Measurements from ENCODE around the gene CCSER1. TPM values are rescaled to one million over a fixed set of nuclear protein-coding genes. Genes with fewer than 3 reads are reported as not detected.

Gene CCSER1
- total and polyA plus RNA-seq, 4 donors: 0.18 to 2.3 (median 1.2) TPM

GRCh38 chr4:90442619-90443018 is 315.4 kb downstream of the CCSER1 start:
- 57% methylated on average over 2 of the region's 2 CpGs for WGBS
- H3K9me3 ChIP-seq (ENCODE audit: control insufficient read depth in 4 of 4, low read length in 3 of 4): no peaks in the 10 kb centered on the region

GRCh38 chr4:90443231-90443630 is 316.0 kb downstream of the CCSER1 start:
- 91% methylated on average over 1 of the region's 1 CpG for WGBS
- Histone ChIP-seq H3K9ac (ENCODE audit: low read depth in 1 of 2, low read length in 2 of 2) (no peak overlapping the region), H3K36me3 (ENCODE audit: control insufficient read depth in 4 of 4, insufficient read depth in 3 of 4, low read depth in 1 of 4, low read length in 3 of 4) (no peaks in the 10 kb centered on the region), H3K27me3 (ENCODE audit: control insufficient read depth in 4 of 4, insufficient read depth in 4 of 4, low read length in 3 of 4) (no peaks in the 10 kb centered on the region), H3K9me3 (ENCODE audit: control insufficient read depth in 4 of 4, low read length in 3 of 4) (no peaks in the 10 kb centered on the region), H3K4me1 (ENCODE audit: control insufficient read depth in 4 of 4, insufficient read depth in 4 of 4, low read length in 3 of 4) (no peaks in the 10 kb centered on the region), H3K27ac (ENCODE audit: low read depth in 1 of 2, low read length in 2 of 2) (no peak overlapping the region), H3K4me3 (ENCODE audit: low read depth in 1 of 3, low read length in 3 of 3) (no peak overlapping the region)
- DNase-seq (ENCODE audit: low spot score): no peak
- TF ChIP-seq, protein P1, sequence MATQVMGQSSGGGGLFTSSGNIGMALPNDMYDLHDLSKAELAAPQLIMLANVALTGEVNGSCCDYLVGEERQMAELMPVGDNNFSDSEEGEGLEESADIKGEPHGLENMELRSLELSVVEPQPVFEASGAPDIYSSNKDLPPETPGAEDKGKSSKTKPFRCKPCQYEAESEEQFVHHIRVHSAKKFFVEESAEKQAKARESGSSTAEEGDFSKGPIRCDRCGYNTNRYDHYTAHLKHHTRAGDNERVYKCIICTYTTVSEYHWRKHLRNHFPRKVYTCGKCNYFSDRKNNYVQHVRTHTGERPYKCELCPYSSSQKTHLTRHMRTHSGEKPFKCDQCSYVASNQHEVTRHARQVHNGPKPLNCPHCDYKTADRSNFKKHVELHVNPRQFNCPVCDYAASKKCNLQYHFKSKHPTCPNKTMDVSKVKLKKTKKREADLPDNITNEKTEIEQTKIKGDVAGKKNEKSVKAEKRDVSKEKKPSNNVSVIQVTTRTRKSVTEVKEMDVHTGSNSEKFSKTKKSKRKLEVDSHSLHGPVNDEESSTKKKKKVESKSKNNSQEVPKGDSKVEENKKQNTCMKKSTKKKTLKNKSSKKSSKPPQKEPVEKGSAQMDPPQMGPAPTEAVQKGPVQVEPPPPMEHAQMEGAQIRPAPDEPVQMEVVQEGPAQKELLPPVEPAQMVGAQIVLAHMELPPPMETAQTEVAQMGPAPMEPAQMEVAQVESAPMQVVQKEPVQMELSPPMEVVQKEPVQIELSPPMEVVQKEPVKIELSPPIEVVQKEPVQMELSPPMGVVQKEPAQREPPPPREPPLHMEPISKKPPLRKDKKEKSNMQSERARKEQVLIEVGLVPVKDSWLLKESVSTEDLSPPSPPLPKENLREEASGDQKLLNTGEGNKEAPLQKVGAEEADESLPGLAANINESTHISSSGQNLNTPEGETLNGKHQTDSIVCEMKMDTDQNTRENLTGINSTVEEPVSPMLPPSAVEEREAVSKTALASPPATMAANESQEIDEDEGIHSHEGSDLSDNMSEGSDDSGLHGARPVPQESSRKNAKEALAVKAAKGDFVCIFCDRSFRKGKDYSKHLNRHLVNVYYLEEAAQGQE (IDR thresholded peaks at IDR 0.05): no peak
- TF ChIP-seq FOXA1 (IDR thresholded peaks at IDR 0.05) (no peak), NR2F2 (IDR thresholded peaks at IDR 0.05) (no peak), EGR1 (IDR thresholded peaks at IDR 0.05; ENCODE audit: low read depth in 2 of 2) (no peak), ZBTB33 (IDR thresholded peaks at IDR 0.05) (no peak), RAD21 (IDR thresholded peaks at IDR 0.05) (no peak), HNF4G (IDR thresholded peaks at IDR 0.05) (no peak), JUND (IDR thresholded peaks at IDR 0.05) (no peak), FOXA2 (IDR thresholded peaks at IDR 0.05) (no peak), SP1 (IDR thresholded peaks at IDR 0.05) (no peak), GABPA (IDR thresholded peaks at IDR 0.05 in 1 of 2, conservative IDR thresholded peaks at IDR 0.05 in 1 of 2) (no peak)
- TF ChIP-seq, protein P2, sequence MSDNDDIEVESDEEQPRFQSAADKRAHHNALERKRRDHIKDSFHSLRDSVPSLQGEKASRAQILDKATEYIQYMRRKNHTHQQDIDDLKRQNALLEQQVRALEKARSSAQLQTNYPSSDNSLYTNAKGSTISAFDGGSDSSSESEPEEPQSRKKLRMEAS (IDR thresholded peaks at IDR 0.05): no peak
- TF ChIP-seq, protein P3, sequence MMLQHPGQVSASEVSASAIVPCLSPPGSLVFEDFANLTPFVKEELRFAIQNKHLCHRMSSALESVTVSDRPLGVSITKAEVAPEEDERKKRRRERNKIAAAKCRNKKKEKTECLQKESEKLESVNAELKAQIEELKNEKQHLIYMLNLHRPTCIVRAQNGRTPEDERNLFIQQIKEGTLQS (IDR thresholded peaks at IDR 0.05): no peak

More at GRCh38 chr4:90442619-90443018, 315.4 kb downstream of the CCSER1 start:
- no peak overlapping the region for H3K4me3 ChIP-seq (ENCODE audit: low read depth in 1 of 3, low read length in 3 of 3)
- no peak overlapping the region for H3K9ac ChIP-seq (ENCODE audit: low read depth in 1 of 2, low read length in 2 of 2)
- no peaks in the 10 kb centered on the region for H3K27me3 ChIP-seq (ENCODE audit: control insufficient read depth in 4 of 4, insufficient read depth in 4 of 4, low read length in 3 of 4)
- no peak overlapping the region for H3K27ac ChIP-seq (ENCODE audit: low read depth in 1 of 2, low read length in 2 of 2)
- DNase-seq (ENCODE audit: low spot score): no peak
- no peaks in the 10 kb centered on the region for H3K4me1 ChIP-seq (ENCODE audit: control insufficient read depth in 4 of 4, insufficient read depth in 4 of 4, low read length in 3 of 4)
- H3K36me3 ChIP-seq (ENCODE audit: control insufficient read depth in 4 of 4, insufficient read depth in 3 of 4, low read depth in 1 of 4, low read length in 3 of 4): no peaks in the 10 kb centered on the region
- TF ChIP-seq, protein P1 (IDR thresholded peaks at IDR 0.05): no peak
- TF ChIP-seq, protein P2 (IDR thresholded peaks at IDR 0.05): no peak
- TF ChIP-seq FOXA2 (IDR thresholded peaks at IDR 0.05) (no peak), RAD21 (IDR thresholded peaks at IDR 0.05) (no peak), ZBTB33 (IDR thresholded peaks at IDR 0.05) (no peak), HNF4A (conservative IDR thresholded peaks at IDR 0.05) (no peak)
- TF ChIP-seq, protein P3 (IDR thresholded peaks at IDR 0.05): no peak

Measured in liver (tissue), 9 donors.